Lower leg skin (tissue), 4 donors: Measurements from ENCODE around the gene ANKFN1. TPM values are rescaled to one million over a fixed set of nuclear protein-coding genes. Genes with fewer than 3 reads are reported as not detected.
"Not testable (repeated sequence)": the region's sequence is repeated elsewhere in the genome, so short reads cannot be mapped to it uniquely, and the experiment has no call there.

ENCODE experiments used
- DNase-seq, 2 donors: peaks; one replicate each; pipeline ENCODE4 v3.0.0-alpha.2; 2019; ENCODE audit warnings: low spot score in 2 of 2
- H3K4me3 ChIP-seq: fragments of 200-600 bp; sonication (generic); 2 replicates; pipeline ENCODE4 v1.5.1; 2017; ENCODE audit warnings: mild to moderate bottlenecking, low read depth; ENCODE audit not compliant: poor library complexity, severe bottlenecking
- POLR2A ChIP-seq, 2 donors: fragments of 450-650 bp; IDR thresholded peaks; one replicate each; pipeline ENCODE4 v1.6.1; 2016 to 2017; ENCODE audit warnings: antibody characterized with exemption in 2 of 2, mild to moderate bottlenecking in 1 of 2, moderate library complexity in 1 of 2
- WGBS, 2 donors: methylation state at CpG; one replicate each; pipeline ENCODE4 v1.1.5; 2018; 5-methylcytosine and 5-hydroxymethylcytosine counted together
- intact Hi-C: fragments of 100-400 bp; cut with DNase I; formaldehyde crosslinking; loops from one replicate; pipeline ENCODE4 v1.15.0; 2023; ENCODE audit warnings: low total_unique reads
- total RNA-seq, 4 donors: library from RNA; depleted of rRNA; stranded (reverse); fragments of >200 nt; gene quantifications; one replicate each; pipeline ENCODE4 v1.1.0, GENCODE V29; 2016
- TF ChIP-seq, protein P1 (sequence below), 3 donors: fragments of 450-650 bp; IDR thresholded peaks; one replicate each; pipeline ENCODE4 v1.5.1; 2016; ENCODE audit warnings: antibody characterized with exemption in 3 of 3, mild to moderate bottlenecking in 3 of 3, moderate library complexity in 2 of 3

The ANKFN1 gene
- total RNA-seq, 4 donors from 2014 or later, result 1.1 to 3.1 (median 1.4) TPM

DNA sequence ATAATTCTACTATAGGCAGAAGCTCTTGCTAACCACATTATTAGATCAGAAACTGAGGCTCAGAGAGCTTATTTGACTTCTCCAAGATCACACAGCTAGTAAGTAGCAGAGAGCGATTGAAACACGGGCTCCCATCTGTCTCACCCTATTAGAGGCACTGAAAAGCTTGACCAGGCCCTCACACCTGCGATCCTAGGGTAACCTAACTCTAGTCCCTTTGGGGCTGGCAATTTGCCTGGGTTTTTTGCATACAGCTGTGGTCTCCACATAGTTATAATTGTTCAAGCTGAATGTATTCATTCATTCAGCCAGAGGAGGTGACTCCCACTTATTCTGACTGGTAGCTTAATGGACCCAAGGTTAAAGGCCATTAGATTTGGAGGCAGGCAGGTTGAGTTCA is 121.2 kb downstream of the ANKFN1 start:
- no peak for DNase-seq
- no peak overlapping the region for H3K4me3 ChIP-seq
- intact Hi-C loops, result no loop called here
- WGBS, 2 donors, result 95 to 98% methylated on average over 3 of the region's 3 CpGs
- TF ChIP-seq, protein P1, sequence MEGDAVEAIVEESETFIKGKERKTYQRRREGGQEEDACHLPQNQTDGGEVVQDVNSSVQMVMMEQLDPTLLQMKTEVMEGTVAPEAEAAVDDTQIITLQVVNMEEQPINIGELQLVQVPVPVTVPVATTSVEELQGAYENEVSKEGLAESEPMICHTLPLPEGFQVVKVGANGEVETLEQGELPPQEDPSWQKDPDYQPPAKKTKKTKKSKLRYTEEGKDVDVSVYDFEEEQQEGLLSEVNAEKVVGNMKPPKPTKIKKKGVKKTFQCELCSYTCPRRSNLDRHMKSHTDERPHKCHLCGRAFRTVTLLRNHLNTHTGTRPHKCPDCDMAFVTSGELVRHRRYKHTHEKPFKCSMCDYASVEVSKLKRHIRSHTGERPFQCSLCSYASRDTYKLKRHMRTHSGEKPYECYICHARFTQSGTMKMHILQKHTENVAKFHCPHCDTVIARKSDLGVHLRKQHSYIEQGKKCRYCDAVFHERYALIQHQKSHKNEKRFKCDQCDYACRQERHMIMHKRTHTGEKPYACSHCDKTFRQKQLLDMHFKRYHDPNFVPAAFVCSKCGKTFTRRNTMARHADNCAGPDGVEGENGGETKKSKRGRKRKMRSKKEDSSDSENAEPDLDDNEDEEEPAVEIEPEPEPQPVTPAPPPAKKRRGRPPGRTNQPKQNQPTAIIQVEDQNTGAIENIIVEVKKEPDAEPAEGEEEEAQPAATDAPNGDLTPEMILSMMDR (IDR thresholded peaks at IDR 0.05), result no peak
- no peak for TF ChIP-seq POLR2A (IDR thresholded peaks at IDR 0.05)

GRCh38 chr17:56284482-56284881 is 131.2 kb downstream of the ANKFN1 start:
- intact Hi-C loops, result no loop called here
- DNase-seq, result no peak
- TF ChIP-seq POLR2A (IDR thresholded peaks at IDR 0.05), result no peak
- TF ChIP-seq, protein P1 (IDR thresholded peaks at IDR 0.05), result no peak
- no peak overlapping the region for H3K4me3 ChIP-seq
- WGBS, 2 donors, result 75 to 80% methylated on average over 4 of the region's 4 CpGs

DNA sequence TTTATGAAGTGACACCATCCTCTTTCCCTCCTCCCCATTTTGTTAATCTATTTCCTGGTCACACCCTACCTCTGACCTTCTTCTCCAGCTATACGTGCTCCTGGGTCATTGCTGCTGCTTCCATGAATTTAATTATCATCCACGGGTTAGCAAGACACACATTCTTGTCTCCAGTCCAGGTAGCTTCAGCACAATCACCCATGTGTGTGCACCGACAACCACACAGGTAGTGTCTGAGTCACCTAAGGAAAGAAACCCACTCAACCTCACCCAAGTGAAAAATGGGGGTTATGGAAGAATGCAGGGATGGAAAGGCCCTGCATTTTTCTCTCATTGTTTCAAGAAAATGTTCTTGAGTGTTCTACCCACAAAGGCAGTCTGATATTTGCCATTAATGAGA is 135.5 kb downstream of the ANKFN1 start:
- WGBS, 2 donors, result 60 to 78% methylated on average over 3 of the region's 3 CpGs
- H3K4me3 ChIP-seq, DNase-seq, intact Hi-C loops: not testable (repeated sequence)

DNA sequence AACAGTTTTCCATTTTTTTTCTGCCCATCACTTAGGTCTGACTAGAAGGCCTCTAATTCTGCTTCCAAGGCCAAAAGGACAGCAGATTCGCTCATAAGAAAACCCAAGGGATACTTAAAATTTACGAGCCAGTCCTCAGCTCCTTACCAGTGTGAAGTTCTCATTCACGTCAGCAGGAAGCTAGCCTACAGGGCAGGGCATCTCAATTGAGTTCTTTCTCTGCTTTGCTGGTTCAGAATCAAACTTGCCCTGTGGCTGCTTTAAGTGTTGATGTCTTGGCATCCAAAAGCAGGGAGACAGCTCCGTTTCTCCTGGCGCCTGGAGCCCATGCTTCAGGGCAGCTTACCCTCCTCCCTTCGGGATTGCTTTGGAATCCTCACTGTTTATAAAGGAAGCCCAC is 136.0 kb downstream of the ANKFN1 start:
- no peak for TF ChIP-seq POLR2A (IDR thresholded peaks at IDR 0.05)
- TF ChIP-seq, protein P1 (IDR thresholded peaks at IDR 0.05), result no peak

DNA sequence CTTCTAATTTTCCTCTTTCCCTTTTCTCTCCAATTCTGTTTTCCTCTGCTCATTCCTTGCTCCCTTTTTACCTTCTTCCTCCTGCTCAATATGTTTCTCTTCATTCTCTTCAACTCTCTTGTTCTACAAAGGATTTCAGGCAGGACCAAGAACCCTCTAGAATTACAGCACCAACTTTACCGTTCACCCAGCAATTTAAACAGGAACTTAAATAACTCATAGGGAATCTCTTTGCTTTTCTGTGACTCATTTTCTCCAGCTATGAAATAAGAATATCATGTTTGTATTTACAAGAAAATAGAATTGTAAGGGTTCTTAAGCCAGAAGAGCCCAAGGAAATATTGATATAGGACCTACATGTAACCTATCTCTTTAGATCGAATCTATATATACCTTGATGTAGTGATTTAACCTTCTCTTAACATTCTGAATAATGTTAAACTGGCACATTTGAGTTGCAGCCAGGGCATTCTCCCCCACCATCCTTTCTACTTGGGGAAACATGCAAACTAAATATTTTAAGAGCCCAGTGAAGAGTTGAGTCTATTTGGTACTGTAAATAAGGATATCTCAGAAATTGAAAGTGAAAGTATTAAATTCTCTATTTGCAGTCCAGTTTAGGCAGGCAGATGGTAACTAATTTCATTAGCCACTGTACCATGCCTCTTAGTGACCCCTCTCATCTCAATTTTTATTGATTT is 137.0 kb downstream of the ANKFN1 start:
- 76 to 79% methylated on average over 2 of the region's 2 CpGs for WGBS, 2 donors
- DNase-seq, result no peak
- TF ChIP-seq, protein P1 (IDR thresholded peaks at IDR 0.05), result no peak
- no peak for TF ChIP-seq POLR2A (IDR thresholded peaks at IDR 0.05)
- H3K4me3 ChIP-seq, result no peak overlapping the region
- intact Hi-C loops, result no loop called here

More for the DNA sequence above, 136.0 kb downstream of the ANKFN1 start:
- 34 to 40% methylated on average over 6 of the region's 6 CpGs for WGBS, 2 donors
- no peak for DNase-seq
- intact Hi-C loops, result no loop called here
- H3K4me3 ChIP-seq, result no peak overlapping the region

DNA sequence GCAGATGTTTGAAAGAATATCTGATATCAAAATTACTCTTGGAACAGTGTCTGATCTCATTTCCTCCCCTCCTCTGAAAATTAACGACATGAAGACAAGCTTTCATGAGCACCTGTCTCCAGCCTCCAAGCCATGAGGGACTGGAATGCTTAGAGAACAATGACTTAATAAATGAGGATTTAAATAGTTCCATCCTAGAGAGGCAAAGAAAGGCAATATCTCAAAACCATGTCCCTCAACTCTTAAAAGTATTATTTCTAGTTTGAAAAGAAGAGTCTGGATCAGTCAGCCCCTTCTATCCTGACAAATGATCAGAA is 137.5 kb downstream of the ANKFN1 start:
- TF ChIP-seq POLR2A (IDR thresholded peaks at IDR 0.05), result no peak
- TF ChIP-seq, protein P1 (IDR thresholded peaks at IDR 0.05), result no peak
- H3K4me3 ChIP-seq, result no peak overlapping the region
- no peak for DNase-seq
- intact Hi-C loops, result no loop called here
- WGBS, 2 donors, result 28 to 34% methylated on average over 1 of the region's 1 CpG
